ENCODE measurements around the gene UROC1. TPM values are rescaled to one million over a fixed set of nuclear protein-coding genes. Genes with fewer than 3 reads are reported as not detected.

The UROC1 gene
- total RNA-seq, 4 donors from 2014 or later = not detected

- Histone ChIP-seq H3K27ac (no peak overlapping the region), H3K9me3 (no peaks in the 10 kb centered on the region), H3K4me3 (no peak overlapping the region), H3K27me3 (no peaks in the 10 kb centered on the region), H3K4me1 (no peaks in the 10 kb centered on the region), H3K36me3 (peaks cover 69% of the 10 kb centered on the region)
- DNase-seq (ENCODE audit: low spot score in 2 of 2) = no peak
- 91% methylated on average over 3 of the region's 3 CpGs for WGBS
- TF ChIP-seq CTCF (IDR thresholded peaks at IDR 0.05) = no peak
- no peak for TF ChIP-seq POLR2AphosphoS5 (IDR thresholded peaks at IDR 0.05)
- no peak for TF ChIP-seq POLR2A (IDR thresholded peaks at IDR 0.05)
- no peak for TF ChIP-seq EP300 (IDR thresholded peaks at IDR 0.05)
Observed at GRCh38 chr3:126450744-126451143, 66.8 kb downstream of the UROC1 start.

DNA sequence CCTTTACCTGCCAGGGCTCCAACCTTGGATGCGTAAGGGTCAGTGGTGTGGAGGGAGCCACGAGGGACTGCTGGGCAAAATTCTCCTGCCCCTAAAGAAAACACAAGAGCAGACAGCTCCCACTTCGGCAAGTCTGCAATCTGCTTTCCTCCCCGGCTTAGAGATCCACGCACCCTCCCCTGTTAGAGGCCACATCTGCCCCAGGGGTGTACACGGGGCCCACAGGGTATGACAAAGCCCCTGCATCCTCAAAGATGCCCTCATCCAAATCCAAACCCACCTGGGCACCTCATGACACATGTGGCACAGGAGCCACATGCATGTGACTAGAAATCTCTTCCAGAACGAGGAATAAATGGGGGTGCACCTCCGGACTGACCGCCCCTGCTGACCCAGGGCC is 67.4 kb downstream of the UROC1 start:
- DNase-seq (ENCODE audit: low spot score in 2 of 2) = no peak
- no peak for TF ChIP-seq POLR2AphosphoS5 (IDR thresholded peaks at IDR 0.05)
- no peak for TF ChIP-seq CTCF (IDR thresholded peaks at IDR 0.05)
- TF ChIP-seq POLR2A (IDR thresholded peaks at IDR 0.05) = no peak
- no peak for TF ChIP-seq EP300 (IDR thresholded peaks at IDR 0.05)
- H3K4me3 ChIP-seq = no peak overlapping the region
- no peaks in the 10 kb centered on the region for H3K4me1 ChIP-seq
- no peaks in the 10 kb centered on the region for H3K9me3 ChIP-seq
- H3K36me3 ChIP-seq = peaks cover 70% of the 10 kb centered on the region
- 70% methylated on average over 9 of the region's 9 CpGs for WGBS
- H3K27ac ChIP-seq = no peak overlapping the region
- H3K27me3 ChIP-seq = no peaks in the 10 kb centered on the region

DNA sequence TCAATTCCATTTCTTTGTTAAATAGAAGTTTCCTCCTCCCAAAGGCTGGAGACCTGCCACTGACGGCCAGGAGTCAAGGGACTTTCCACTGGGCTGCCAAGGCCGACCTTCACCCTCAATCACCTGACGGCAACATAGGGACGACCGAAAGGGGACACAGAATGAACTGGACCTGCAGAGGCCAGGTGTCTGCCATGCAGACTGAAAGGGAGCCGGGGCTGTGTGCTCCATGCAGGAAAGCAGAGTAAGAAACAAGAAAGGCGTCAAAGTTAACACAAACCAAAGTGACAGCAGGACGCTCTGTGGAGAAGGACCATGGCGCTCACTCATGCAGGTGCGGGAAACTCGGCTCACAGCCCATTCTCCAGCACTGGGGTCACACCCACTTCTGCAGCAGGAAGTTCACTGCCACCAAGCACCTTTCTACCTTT is 67.9 kb downstream of the UROC1 start:
- Histone ChIP-seq H3K36me3 (peaks cover 68% of the 10 kb centered on the region), H3K27ac (no peak overlapping the region), H3K27me3 (no peaks in the 10 kb centered on the region), H3K9me3 (no peaks in the 10 kb centered on the region), H3K4me3 (no peak overlapping the region), H3K4me1 (no peaks in the 10 kb centered on the region)
- 81% methylated on average over 11 of the region's 11 CpGs for WGBS
- no peak for DNase-seq (ENCODE audit: low spot score in 2 of 2)
- no peak for TF ChIP-seq EP300 (IDR thresholded peaks at IDR 0.05)
- no peak for TF ChIP-seq CTCF (IDR thresholded peaks at IDR 0.05)
- no peak for TF ChIP-seq POLR2AphosphoS5 (IDR thresholded peaks at IDR 0.05)
- no peak for TF ChIP-seq POLR2A (IDR thresholded peaks at IDR 0.05)

DNA sequence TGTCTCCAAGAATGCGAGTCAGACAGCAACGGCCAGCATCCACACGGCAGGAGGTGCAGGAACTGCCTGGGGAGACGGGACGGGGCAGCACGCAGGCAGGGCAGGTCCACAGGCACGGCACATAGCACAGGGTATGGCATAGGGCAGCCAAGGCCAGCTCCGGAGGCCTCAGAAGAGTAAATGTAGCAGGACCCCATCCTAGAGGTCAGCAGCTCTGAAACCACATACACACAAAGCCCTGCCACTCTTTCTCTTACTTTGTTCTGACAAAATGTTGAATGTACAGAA is 68.7 kb downstream of the UROC1 start:
- no peak overlapping the region for H3K4me3 ChIP-seq
- peaks cover 63% of the 10 kb centered on the region for H3K36me3 ChIP-seq
- no peaks in the 10 kb centered on the region for H3K27me3 ChIP-seq
- H3K4me1 ChIP-seq = no peaks in the 10 kb centered on the region
- TF ChIP-seq CTCF (IDR thresholded peaks at IDR 0.05) (no peak), POLR2AphosphoS5 (IDR thresholded peaks at IDR 0.05) (no peak), EP300 (IDR thresholded peaks at IDR 0.05) (no peak), POLR2A (IDR thresholded peaks at IDR 0.05) (no peak)
- 91% methylated on average over 7 of the region's 8 CpGs for WGBS
- no peak overlapping the region for H3K27ac ChIP-seq
- no peak for DNase-seq (ENCODE audit: low spot score in 2 of 2)
- H3K9me3 ChIP-seq = no peaks in the 10 kb centered on the region

DNA sequence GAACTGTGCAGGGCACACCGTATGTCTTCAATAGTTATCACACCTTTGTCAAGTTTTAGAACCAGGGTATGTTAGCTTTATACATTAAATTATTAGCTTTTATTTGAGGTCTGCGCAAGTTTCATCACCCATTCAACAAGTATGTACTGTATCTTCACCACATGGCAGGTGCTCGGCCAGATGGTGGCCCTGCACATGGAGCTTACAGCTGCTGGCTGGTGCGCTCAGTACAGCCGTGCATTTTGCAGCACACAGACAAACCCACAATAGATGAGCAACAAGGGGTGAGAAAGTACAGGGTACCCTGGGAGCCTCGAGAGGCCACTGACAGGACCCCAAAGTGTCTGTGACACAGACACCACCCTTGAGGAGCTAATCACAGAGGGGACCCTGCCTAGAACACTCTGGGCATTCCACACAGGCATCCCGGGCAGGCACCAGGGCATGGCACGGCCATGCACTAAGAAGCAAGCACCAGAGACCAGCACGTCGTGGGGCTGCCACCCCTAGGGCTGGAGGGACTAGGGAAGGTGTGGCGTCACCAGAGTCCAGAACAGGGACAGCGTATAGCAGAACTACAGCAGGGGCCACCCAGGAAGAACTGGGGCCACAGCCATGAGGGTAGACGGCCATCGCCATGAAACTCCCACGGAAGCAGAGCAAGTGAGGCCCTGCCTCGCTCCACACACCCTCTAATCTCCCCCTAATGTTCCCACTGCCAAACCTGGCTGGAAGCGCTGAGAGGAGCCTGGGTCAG is 69.3 kb downstream of the UROC1 start:
- Histone ChIP-seq H3K27me3 (no peaks in the 10 kb centered on the region), H3K4me3 (no peak overlapping the region), H3K36me3 (peaks cover 60% of the 10 kb centered on the region), H3K9me3 (no peaks in the 10 kb centered on the region), H3K27ac (no peak overlapping the region), H3K4me1 (no peaks in the 10 kb centered on the region)
- 89% methylated on average over 12 of the region's 17 CpGs for WGBS
- TF ChIP-seq CTCF (IDR thresholded peaks at IDR 0.05) (no peak), EP300 (IDR thresholded peaks at IDR 0.05) (no peak), POLR2AphosphoS5 (IDR thresholded peaks at IDR 0.05) (no peak), POLR2A (IDR thresholded peaks at IDR 0.05) (no peak)
- DNase-seq (ENCODE audit: low spot score in 2 of 2) = no peak
